GM19025 (cell line): ENCODE measurements around the gene KCNJ15.

Experiments
- ATAC-seq: cut with Tn5 transposase; IDR thresholded peaks from one replicate; pipeline ENCODE4 v1.9.1; 2021; ENCODE audit warnings: mild to moderate bottlenecking, low read depth, moderate library complexity; ENCODE audit not compliant: unreplicated experiment

Gene KCNJ15

GRCh38 chr21:38351176-38351959, 94.6 kb downstream of the KCNJ15 start:
- no peak for ATAC-seq

GRCh38 chr21:38351961-38352521, 95.2 kb downstream of the KCNJ15 start:
- no peak for ATAC-seq

- no peak for ATAC-seq
Measured at GRCh38 chr21:38352536-38353219, 95.9 kb downstream of the KCNJ15 start.

GRCh38 chr21:38354231-38354630, 97.4 kb downstream of the KCNJ15 start:
- ATAC-seq = no peak

GRCh38 chr21:38354746-38355145, 98.0 kb downstream of the KCNJ15 start:
- ATAC-seq = no peak

GRCh38 chr21:38355353-38355752, 98.6 kb downstream of the KCNJ15 start:
- no peak for ATAC-seq

GRCh38 chr21:38355992-38356781, 99.4 kb downstream of the KCNJ15 start:
- no peak for ATAC-seq
